ENCODE results near the gene PRSS33.

Gene PRSS33

DNA sequence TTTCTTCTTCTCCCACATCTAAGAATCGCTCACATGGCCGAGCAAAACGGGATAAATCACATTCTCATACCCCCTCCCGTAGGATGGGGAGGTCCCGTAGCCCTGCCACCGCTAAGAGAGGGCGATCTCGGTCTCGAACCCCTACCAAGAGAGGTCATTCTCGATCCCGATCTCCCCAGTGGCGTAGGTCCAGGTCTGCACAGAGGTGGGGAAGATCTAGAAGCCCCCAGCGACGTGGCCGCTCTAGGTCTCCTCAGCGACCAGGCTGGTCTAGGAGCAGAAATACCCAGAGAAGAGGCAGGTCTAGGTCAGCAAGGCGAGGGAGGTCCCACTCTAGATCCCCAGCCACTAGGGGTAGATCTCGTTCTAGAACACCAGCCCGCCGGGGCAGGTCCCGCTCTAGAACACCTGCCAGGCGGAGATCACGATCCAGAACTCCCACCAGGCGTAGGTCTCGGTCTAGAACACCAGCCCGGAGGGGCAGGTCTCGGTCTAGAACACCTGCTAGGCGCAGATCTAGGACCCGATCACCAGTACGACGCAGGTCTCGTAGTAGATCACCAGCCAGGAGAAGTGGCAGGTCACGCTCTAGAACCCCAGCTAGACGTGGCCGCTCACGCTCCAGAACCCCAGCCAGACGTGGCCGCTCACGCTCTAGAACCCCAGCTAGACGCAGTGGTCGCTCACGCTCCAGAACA, 25.3 kb downstream of the PRSS33 start:
- H3F3A ChIP-seq (ENCODE audit: insufficient read depth): 0 out of 2 replicates have a peak, but pooled peaks cover 7% of the 10 kb centered on the region
- H3K36me3 ChIP-seq (ENCODE audit: low read length): peaks cover 70% of the 10 kb centered on the region
- H3K4me3 ChIP-seq (ENCODE audit: insufficient read depth, low read length, poor library complexity, severe bottlenecking): no peak overlapping the region
- H3K9me3 ChIP-seq (ENCODE audit: insufficient read depth, low read length): no peaks in the 10 kb centered on the region
- no peaks in the 10 kb centered on the region for H3K9me2 ChIP-seq (replicated peaks; ENCODE audit: insufficient read depth, low read length)
- TF ChIP-seq, protein P1, sequence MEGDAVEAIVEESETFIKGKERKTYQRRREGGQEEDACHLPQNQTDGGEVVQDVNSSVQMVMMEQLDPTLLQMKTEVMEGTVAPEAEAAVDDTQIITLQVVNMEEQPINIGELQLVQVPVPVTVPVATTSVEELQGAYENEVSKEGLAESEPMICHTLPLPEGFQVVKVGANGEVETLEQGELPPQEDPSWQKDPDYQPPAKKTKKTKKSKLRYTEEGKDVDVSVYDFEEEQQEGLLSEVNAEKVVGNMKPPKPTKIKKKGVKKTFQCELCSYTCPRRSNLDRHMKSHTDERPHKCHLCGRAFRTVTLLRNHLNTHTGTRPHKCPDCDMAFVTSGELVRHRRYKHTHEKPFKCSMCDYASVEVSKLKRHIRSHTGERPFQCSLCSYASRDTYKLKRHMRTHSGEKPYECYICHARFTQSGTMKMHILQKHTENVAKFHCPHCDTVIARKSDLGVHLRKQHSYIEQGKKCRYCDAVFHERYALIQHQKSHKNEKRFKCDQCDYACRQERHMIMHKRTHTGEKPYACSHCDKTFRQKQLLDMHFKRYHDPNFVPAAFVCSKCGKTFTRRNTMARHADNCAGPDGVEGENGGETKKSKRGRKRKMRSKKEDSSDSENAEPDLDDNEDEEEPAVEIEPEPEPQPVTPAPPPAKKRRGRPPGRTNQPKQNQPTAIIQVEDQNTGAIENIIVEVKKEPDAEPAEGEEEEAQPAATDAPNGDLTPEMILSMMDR (IDR thresholded peaks at IDR 0.05; ENCODE audit: insufficient read depth, low read length, poor library complexity, severe bottlenecking): no peak
- no peak for TF ChIP-seq EZH2phosphoT487 (conservative IDR thresholded peaks at IDR 0.05; ENCODE audit: low read length)
- H3K27ac ChIP-seq (ENCODE audit: low read depth, low read length): no peak overlapping the region
- H3K79me2 ChIP-seq (ENCODE audit: insufficient read depth, low read length): peaks cover 90% of the 10 kb centered on the region
- no peak overlapping the region for H2AFZ ChIP-seq (ENCODE audit: low read depth, low read length, severe bottlenecking)
- peaks cover 21% of the 10 kb centered on the region for H4K20me1 ChIP-seq (ENCODE audit: low read depth, low read length)
- no peak overlapping the region for H3K4me2 ChIP-seq (ENCODE audit: low read depth, low read length, poor library complexity, severe bottlenecking)
- H3K9ac ChIP-seq (ENCODE audit: low read length): no peak overlapping the region
- H3K27me3 ChIP-seq (ENCODE audit: low read length): no peaks in the 10 kb centered on the region

DNA sequence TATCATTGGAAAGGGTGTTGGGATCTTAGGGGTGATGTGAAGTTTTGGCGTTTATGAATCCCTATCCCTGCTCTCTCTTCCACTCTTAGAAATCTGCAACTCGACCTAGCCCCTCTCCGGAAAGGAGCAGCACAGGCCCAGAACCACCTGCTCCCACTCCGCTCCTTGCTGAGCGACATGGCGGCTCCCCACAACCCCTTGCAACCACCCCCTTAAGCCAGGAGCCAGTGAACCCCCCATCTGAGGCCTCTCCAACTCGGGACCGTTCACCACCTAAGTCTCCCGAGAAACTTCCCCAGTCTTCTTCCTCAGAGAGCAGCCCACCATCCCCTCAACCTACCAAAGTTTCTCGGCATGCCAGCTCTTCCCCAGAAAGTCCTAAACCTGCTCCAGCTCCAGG, 25.9 kb downstream of the PRSS33 start:
- H3K9me3 ChIP-seq (ENCODE audit: insufficient read depth, low read length): no peaks in the 10 kb centered on the region
- 0 out of 2 replicates have a peak, but pooled peaks cover 7% of the 10 kb centered on the region for H3F3A ChIP-seq (ENCODE audit: insufficient read depth)
- peaks cover 26% of the 10 kb centered on the region for H4K20me1 ChIP-seq (ENCODE audit: low read depth, low read length)

DNA sequence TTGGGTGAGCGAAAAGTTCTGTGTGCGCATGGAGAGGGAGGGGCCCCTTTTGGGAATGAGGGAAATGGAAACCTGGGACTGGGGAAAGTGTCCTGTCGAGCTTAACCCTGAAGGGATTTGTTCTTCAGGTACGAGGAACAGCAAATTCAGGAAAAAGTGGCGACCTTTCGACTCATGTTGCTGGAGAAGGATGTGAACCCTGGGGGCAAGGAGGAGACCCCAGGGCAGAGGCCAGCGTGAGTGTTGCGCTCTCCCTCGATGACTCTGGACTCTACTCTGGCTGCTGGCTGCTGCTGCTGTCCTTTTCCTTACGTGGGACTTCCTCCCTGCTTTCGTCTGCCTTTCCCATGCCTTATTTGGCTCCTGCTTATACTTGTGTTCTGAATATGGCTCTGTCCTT, 30.0 kb downstream of the PRSS33 start:
- no peak overlapping the region for H3K27ac ChIP-seq (ENCODE audit: low read depth, low read length)
- H2AFZ ChIP-seq (ENCODE audit: low read depth, low read length, severe bottlenecking): no peak overlapping the region

More for the DNA sequence above, 25.9 kb downstream of the PRSS33 start:
- H2AFZ ChIP-seq (ENCODE audit: low read depth, low read length, severe bottlenecking): no peak overlapping the region
- TF ChIP-seq EZH2phosphoT487 (conservative IDR thresholded peaks at IDR 0.05; ENCODE audit: low read length): no peak
- TF ChIP-seq, protein P1 (IDR thresholded peaks at IDR 0.05; ENCODE audit: insufficient read depth, low read length, poor library complexity, severe bottlenecking): no peak
- H3K27ac ChIP-seq (ENCODE audit: low read depth, low read length): no peak overlapping the region
- H3K9me2 ChIP-seq (replicated peaks; ENCODE audit: insufficient read depth, low read length): no peaks in the 10 kb centered on the region
- no peak overlapping the region for H3K4me2 ChIP-seq (ENCODE audit: low read depth, low read length, poor library complexity, severe bottlenecking)
- H3K79me2 ChIP-seq (ENCODE audit: insufficient read depth, low read length): peaks cover 95% of the 10 kb centered on the region
- H3K36me3 ChIP-seq (ENCODE audit: low read length): peaks cover 74% of the 10 kb centered on the region
- no peaks in the 10 kb centered on the region for H3K27me3 ChIP-seq (ENCODE audit: low read length)
- no peak overlapping the region for H3K4me3 ChIP-seq (ENCODE audit: insufficient read depth, low read length, poor library complexity, severe bottlenecking)
- H3K9ac ChIP-seq (ENCODE audit: low read length): no peak overlapping the region

More for the DNA sequence above, 30.0 kb downstream of the PRSS33 start:
- H3K4me3 ChIP-seq (ENCODE audit: insufficient read depth, low read length, poor library complexity, severe bottlenecking): no peak overlapping the region
- TF ChIP-seq, protein P1 (IDR thresholded peaks at IDR 0.05; ENCODE audit: insufficient read depth, low read length, poor library complexity, severe bottlenecking): no peak
- no peak for TF ChIP-seq EZH2phosphoT487 (conservative IDR thresholded peaks at IDR 0.05; ENCODE audit: low read length)
- H3K9me2 ChIP-seq (replicated peaks; ENCODE audit: insufficient read depth, low read length): no peaks in the 10 kb centered on the region
- no peaks in the 10 kb centered on the region for H3K27me3 ChIP-seq (ENCODE audit: low read length)
- H3K36me3 ChIP-seq (ENCODE audit: low read length): peaks cover 73% of the 10 kb centered on the region
- peaks cover 54% of the 10 kb centered on the region for H4K20me1 ChIP-seq (ENCODE audit: low read depth, low read length)
- H3K9ac ChIP-seq (ENCODE audit: low read length): no peak overlapping the region
- H3K79me2 ChIP-seq (ENCODE audit: insufficient read depth, low read length): peaks cover 97% of the 10 kb centered on the region
- 0 out of 2 replicates have a peak, but pooled peaks cover 7% of the 10 kb centered on the region for H3F3A ChIP-seq (ENCODE audit: insufficient read depth)
- no peak overlapping the region for H3K4me2 ChIP-seq (ENCODE audit: low read depth, low read length, poor library complexity, severe bottlenecking)
- H3K9me3 ChIP-seq (ENCODE audit: insufficient read depth, low read length): no peaks in the 10 kb centered on the region

Measured in SU-DHL-6 (cell line).